H9 (cell line): ENCODE results near the gene ALCAM. TPM values are rescaled to one million over a fixed set of nuclear protein-coding genes. Genes with fewer than 3 reads are reported as not detected.

Source experiments
- DNase-seq: peaks from one replicate; pipeline ENCODE4 v3.0.0-alpha.2; 2017
- H2AFZ ChIP-seq: one replicate; pipeline ENCODE4 v1.6.1; 2013; ENCODE audit warnings: mild to moderate bottlenecking, low read length, control low read depth, moderate library complexity
- H2AK5ac ChIP-seq: 2 replicates; pipeline ENCODE4 v1.6.1; 2013; ENCODE audit warnings: low read length, control low read depth, mixed read lengths; ENCODE audit not compliant: insufficient read length
- H2BK120ac ChIP-seq: one replicate; pipeline ENCODE4 v1.6.1; 2013; ENCODE audit warnings: low read depth, mild to moderate bottlenecking, low read length, control low read depth, inconsistent platforms; ENCODE audit not compliant: poor library complexity, severe bottlenecking
- H2BK12ac ChIP-seq: 2 replicates; pipeline ENCODE4 v1.6.1; 2013; ENCODE audit warnings: low read length, control low read depth, mixed read lengths, low read depth; ENCODE audit not compliant: insufficient read length
- H2BK15ac ChIP-seq: 2 replicates; pipeline ENCODE4 v1.6.1; 2013; ENCODE audit warnings: low read depth, low read length, control low read depth
- H2BK20ac ChIP-seq: one replicate; pipeline ENCODE4 v1.6.1; 2013; ENCODE audit warnings: low read depth, mild to moderate bottlenecking, low read length, control low read depth, inconsistent platforms; ENCODE audit not compliant: poor library complexity, severe bottlenecking
- H2BK5ac ChIP-seq: 2 replicates; pipeline ENCODE4 v1.6.1; 2013; ENCODE audit warnings: low read length, control low read depth, mixed read lengths; ENCODE audit not compliant: insufficient read length
- H3K14ac ChIP-seq: 2 replicates; pipeline ENCODE4 v1.6.1; 2013; ENCODE audit warnings: low read length, control low read depth; ENCODE audit not compliant: insufficient read depth
- H3K18ac ChIP-seq: 2 replicates; pipeline ENCODE4 v1.6.1; 2013; ENCODE audit warnings: low read depth, mild to moderate bottlenecking, mixed read lengths, low read length, control low read depth; ENCODE audit not compliant: insufficient read length
- H3K23ac ChIP-seq: 2 replicates; pipeline ENCODE4 v1.6.1; 2013; ENCODE audit warnings: low read length, control low read depth, mixed read lengths, low read depth; ENCODE audit not compliant: insufficient read length
- H3K23me2 ChIP-seq: 2 replicates; pipeline ENCODE4 v1.6.1; 2013; ENCODE audit warnings: low read depth, mild to moderate bottlenecking, mixed read lengths, low read length, control low read depth; ENCODE audit not compliant: insufficient read length, poor library complexity, severe bottlenecking
- H3K27ac ChIP-seq: 2 replicates; pipeline ENCODE4 v1.5.1; 2013; ENCODE audit warnings: low read length, control low read depth, mixed read lengths, low read depth; ENCODE audit not compliant: insufficient read length
- H3K27me3 ChIP-seq: 2 replicates; pipeline ENCODE4 v1.6.1; 2013; ENCODE audit warnings: low read length, control low read depth, inconsistent platforms; ENCODE audit not compliant: insufficient read depth
- H3K4ac ChIP-seq: 2 replicates; pipeline ENCODE4 v1.6.1; 2013; ENCODE audit warnings: low read depth, mild to moderate bottlenecking, control low read depth, inconsistent platforms, low read length, moderate library complexity
- H3K4me1 ChIP-seq: 2 replicates; pipeline ENCODE4 v1.6.1; 2013; ENCODE audit warnings: low read length, control low read depth, inconsistent platforms; ENCODE audit not compliant: insufficient read depth
- H3K4me2 ChIP-seq: 2 replicates; pipeline ENCODE4 v1.6.1; 2013; ENCODE audit warnings: low read length, control low read depth, mixed read lengths; ENCODE audit not compliant: insufficient read length, insufficient read depth
- H3K56ac ChIP-seq: 2 replicates; pipeline ENCODE4 v1.6.1; 2013; ENCODE audit warnings: low read depth, mild to moderate bottlenecking, mixed read lengths, low read length, control low read depth; ENCODE audit not compliant: insufficient read length
- H3K79me1 ChIP-seq: 2 replicates; pipeline ENCODE4 v1.6.1; 2013; ENCODE audit warnings: low read depth, mild to moderate bottlenecking, moderate library complexity, low read length, control low read depth, inconsistent platforms; ENCODE audit not compliant: insufficient read depth, poor library complexity, severe bottlenecking
- H3K79me2 ChIP-seq: 2 replicates; pipeline ENCODE4 v1.6.1; 2013; ENCODE audit warnings: low read length, control low read depth, inconsistent platforms; ENCODE audit not compliant: insufficient read depth
- H3K9ac ChIP-seq: 2 replicates; pipeline ENCODE4 v1.6.1; 2013; ENCODE audit warnings: low read length, control low read depth, mixed read lengths; ENCODE audit not compliant: insufficient read length; ENCODE audit errors: extremely low read depth
- H3K9me3 ChIP-seq: one replicate; pipeline ENCODE4 v1.6.1; 2013; ENCODE audit warnings: low read depth, low read length, inconsistent platforms; ENCODE audit not compliant: control insufficient read depth
- H3T11ph ChIP-seq: one replicate; pipeline ENCODE4 v1.6.1; 2013; ENCODE audit warnings: mild to moderate bottlenecking, low read length, control low read depth, inconsistent platforms
- H4K20me1 ChIP-seq: one replicate; pipeline ENCODE4 v1.6.1; 2013; ENCODE audit not compliant: control insufficient read depth, insufficient read length, insufficient read depth
- H4K5ac ChIP-seq: 2 replicates; pipeline ENCODE4 v1.6.1; 2013; ENCODE audit warnings: low read depth, mild to moderate bottlenecking, mixed read lengths, low read length, control low read depth; ENCODE audit not compliant: insufficient read length
- H4K8ac ChIP-seq: replicated peaks from 2 replicates; pipeline ENCODE4 v1.6.1; 2013; ENCODE audit warnings: low read length, control low read depth, mixed read lengths, low read depth; ENCODE audit not compliant: insufficient read length
- H4K91ac ChIP-seq: 2 replicates; pipeline ENCODE4 v1.6.1; 2013; ENCODE audit warnings: low read depth, mild to moderate bottlenecking, moderate library complexity, mixed read lengths, low read length, control low read depth; ENCODE audit not compliant: insufficient read length
- H3K27ac Mint-ChIP-seq, 3 experiments: 2 replicates in 2 of 3; 3 replicates in 1 of 3; pipeline ENCODE4 v1.8.0; 2020 to 2021; ENCODE audit warnings: mixed read lengths in 3 of 3, mild to moderate bottlenecking in 1 of 3, moderate library complexity in 1 of 3
- H3K27me3 Mint-ChIP-seq: 2 replicates; pipeline ENCODE4 v1.8.0; 2021; ENCODE audit warnings: low read depth, mild to moderate bottlenecking, moderate library complexity, mixed read lengths
- H3K36me3 Mint-ChIP-seq, 3 experiments: 2 replicates in 2 of 3; 3 replicates in 1 of 3; pipeline ENCODE4 v1.8.0; 2020 to 2021; ENCODE audit warnings: low read depth in 3 of 3, mixed read lengths in 3 of 3; ENCODE audit not compliant: insufficient read depth in 1 of 3
- H3K4me1 Mint-ChIP-seq, 2 experiments: 2 replicates each; pipeline ENCODE4 v1.8.0; 2020; ENCODE audit warnings: mixed read lengths in 2 of 2
- H3K4me3 Mint-ChIP-seq, 2 experiments: 2 replicates in 1 of 2; 3 replicates in 1 of 2; pipeline ENCODE4 v1.8.0; 2020 to 2021; ENCODE audit warnings: mild to moderate bottlenecking in 2 of 2, mixed read lengths in 2 of 2, moderate library complexity in 1 of 2
- H3K9me3 Mint-ChIP-seq, 2 experiments: 2 replicates in 1 of 2; 3 replicates in 1 of 2; pipeline ENCODE4 v1.8.0; 2020; ENCODE audit warnings: mild to moderate bottlenecking in 2 of 2, mixed read lengths in 2 of 2, moderate library complexity in 1 of 2
- WGBS: extraction: QIAGEN DNeasy Blood & Tissue Kit; methylation state at CpG from one replicate; pipeline ENCODE4 v1.1.7; 2013; ENCODE audit warnings: missing lambda C conversion rate, low lambda C conversion rate, mixed read lengths; ENCODE audit not compliant: insufficient read length; ENCODE audit errors: extremely low coverage; 5-methylcytosine and 5-hydroxymethylcytosine counted together
- total RNA-seq: library from RNA; stranded (reverse); gene quantifications from 2 replicates; pipeline ENCODE4 v1.2.1, GENCODE V29; 2021
- TF ChIP-seq, protein P1 (sequence below): fragments of 200-600 bp; sonication (generic); conservative IDR thresholded peaks from 3 replicates; pipeline ENCODE4 v1.8.0; 2021; ENCODE audit warnings: antibody characterized with exemption, mild to moderate bottlenecking

ALCAM gene
- total RNA-seq, 1 experiment from 2014 or later = 43.7 TPM

DNA sequence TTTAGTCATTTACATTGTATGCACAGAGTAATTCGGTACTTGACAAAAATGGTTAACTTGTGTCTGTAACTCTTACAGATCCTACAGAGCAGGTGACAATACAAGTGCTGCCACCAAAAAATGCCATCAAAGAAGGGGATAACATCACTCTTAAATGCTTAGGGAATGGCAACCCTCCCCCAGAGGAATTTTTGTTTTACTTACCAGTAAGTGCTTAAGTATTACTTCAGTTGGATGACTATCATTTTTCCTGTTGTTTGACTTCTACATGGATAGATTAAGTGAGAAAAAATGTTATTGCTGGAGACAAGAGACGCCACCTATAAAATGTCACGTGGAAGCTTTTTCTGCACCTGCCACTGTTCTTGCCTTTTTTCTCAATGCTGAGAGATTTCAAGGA lies 173.2 kb downstream of the ALCAM start:
- H3K9me3 Mint-ChIP-seq = no peaks in the 10 kb centered on the region
- H3K23ac ChIP-seq = no peak overlapping the region
- no peak overlapping the region for H3K4me2 ChIP-seq
- H4K91ac ChIP-seq = no peak overlapping the region
- no peak overlapping the region for H3K4ac ChIP-seq
- no peaks in the 10 kb centered on the region for H3K79me2 ChIP-seq
- 0 out of 2 replicates have a peak, but pooled peaks cover 1% of the 10 kb centered on the region for H3K4me1 ChIP-seq
- no CpG with 5 or more reads among the region's 3 CpGs for WGBS
- H3K4me3 Mint-ChIP-seq = no peak overlapping the region
- DNase-seq = no peak
- no peaks in the 10 kb centered on the region for H3K27me3 ChIP-seq
- no peaks in the 10 kb centered on the region for H4K20me1 ChIP-seq
- no peak overlapping the region for H3K56ac ChIP-seq
- no peaks in the 10 kb centered on the region for H3K79me1 ChIP-seq
- H3K27me3 Mint-ChIP-seq = no peaks in the 10 kb centered on the region
- no peaks in the 10 kb centered on the region for H3K23me2 ChIP-seq
- H2AFZ ChIP-seq = no peak overlapping the region
- TF ChIP-seq, protein P1, sequence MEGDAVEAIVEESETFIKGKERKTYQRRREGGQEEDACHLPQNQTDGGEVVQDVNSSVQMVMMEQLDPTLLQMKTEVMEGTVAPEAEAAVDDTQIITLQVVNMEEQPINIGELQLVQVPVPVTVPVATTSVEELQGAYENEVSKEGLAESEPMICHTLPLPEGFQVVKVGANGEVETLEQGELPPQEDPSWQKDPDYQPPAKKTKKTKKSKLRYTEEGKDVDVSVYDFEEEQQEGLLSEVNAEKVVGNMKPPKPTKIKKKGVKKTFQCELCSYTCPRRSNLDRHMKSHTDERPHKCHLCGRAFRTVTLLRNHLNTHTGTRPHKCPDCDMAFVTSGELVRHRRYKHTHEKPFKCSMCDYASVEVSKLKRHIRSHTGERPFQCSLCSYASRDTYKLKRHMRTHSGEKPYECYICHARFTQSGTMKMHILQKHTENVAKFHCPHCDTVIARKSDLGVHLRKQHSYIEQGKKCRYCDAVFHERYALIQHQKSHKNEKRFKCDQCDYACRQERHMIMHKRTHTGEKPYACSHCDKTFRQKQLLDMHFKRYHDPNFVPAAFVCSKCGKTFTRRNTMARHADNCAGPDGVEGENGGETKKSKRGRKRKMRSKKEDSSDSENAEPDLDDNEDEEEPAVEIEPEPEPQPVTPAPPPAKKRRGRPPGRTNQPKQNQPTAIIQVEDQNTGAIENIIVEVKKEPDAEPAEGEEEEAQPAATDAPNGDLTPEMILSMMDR = no peak
- H4K5ac ChIP-seq = no peak overlapping the region
- H3K27ac Mint-ChIP-seq = no peak overlapping the region
- no peak overlapping the region for H3T11ph ChIP-seq
- H3K9ac ChIP-seq = no peak overlapping the region
- H3K36me3 Mint-ChIP-seq = peaks cover 0 to 9% (median 6%) of the 10 kb centered on the region in 3 experiments; a peak in 4 of 7 replicates
- no peak overlapping the region for H4K8ac ChIP-seq
- no peak overlapping the region for H3K18ac ChIP-seq
- H2BK12ac ChIP-seq = no peak overlapping the region
- no peak overlapping the region for H3K14ac ChIP-seq
- no peak overlapping the region for H3K27ac ChIP-seq
- no peak overlapping the region for H2BK20ac ChIP-seq
- H3K4me1 Mint-ChIP-seq = 0 out of 4 replicates have a peak, but pooled peaks cover 0 to 4% of the 10 kb centered on the region in 2 experiments
- H3K9me3 ChIP-seq = no peaks in the 10 kb centered on the region
- no peak overlapping the region for H2BK15ac ChIP-seq
- H2BK5ac ChIP-seq = no peak overlapping the region
- no peak overlapping the region for H2AK5ac ChIP-seq
- no peak overlapping the region for H2BK120ac ChIP-seq
